SK-N-SH treated with all-trans-retinoic acid at 6 μM for 48 hours (cell line): Measurements from ENCODE around the gene LRRC42.

Experiments used
- CSRNP3 ChIP-seq: fragments of 250-450 bp; sonication (Bioruptor Pico); IDR thresholded peaks from 2 replicates; pipeline ENCODE4 v1.5.1; 2021; ENCODE audit warnings: mild to moderate bottlenecking, moderate library complexity
- RARB ChIP-seq: fragments of 250-450 bp; sonication (Bioruptor Pico); IDR thresholded peaks from 2 replicates; pipeline ENCODE4 v1.8.0; 2021; ENCODE audit warnings: mild to moderate bottlenecking, moderate library complexity
- TOX ChIP-seq: fragments of 250-450 bp; sonication (Bioruptor Pico); IDR thresholded peaks from 2 replicates; pipeline ENCODE4 v1.8.0; 2021; ENCODE audit warnings: mild to moderate bottlenecking, moderate library complexity, borderline replicate concordance
- TF ChIP-seq, protein P1 (sequence below): fragments of 250-450 bp; sonication (Bioruptor Pico); IDR thresholded peaks from 2 replicates; pipeline ENCODE4 v1.5.1; 2020; ENCODE audit warnings: low read depth, mild to moderate bottlenecking, moderate library complexity
- TF ChIP-seq, protein P2 (sequence below): fragments of 250-450 bp; sonication (Bioruptor Pico); IDR thresholded peaks from 2 replicates; pipeline ENCODE4 v1.8.0; 2020; ENCODE audit warnings: mild to moderate bottlenecking, moderate library complexity, borderline replicate concordance

DNA sequence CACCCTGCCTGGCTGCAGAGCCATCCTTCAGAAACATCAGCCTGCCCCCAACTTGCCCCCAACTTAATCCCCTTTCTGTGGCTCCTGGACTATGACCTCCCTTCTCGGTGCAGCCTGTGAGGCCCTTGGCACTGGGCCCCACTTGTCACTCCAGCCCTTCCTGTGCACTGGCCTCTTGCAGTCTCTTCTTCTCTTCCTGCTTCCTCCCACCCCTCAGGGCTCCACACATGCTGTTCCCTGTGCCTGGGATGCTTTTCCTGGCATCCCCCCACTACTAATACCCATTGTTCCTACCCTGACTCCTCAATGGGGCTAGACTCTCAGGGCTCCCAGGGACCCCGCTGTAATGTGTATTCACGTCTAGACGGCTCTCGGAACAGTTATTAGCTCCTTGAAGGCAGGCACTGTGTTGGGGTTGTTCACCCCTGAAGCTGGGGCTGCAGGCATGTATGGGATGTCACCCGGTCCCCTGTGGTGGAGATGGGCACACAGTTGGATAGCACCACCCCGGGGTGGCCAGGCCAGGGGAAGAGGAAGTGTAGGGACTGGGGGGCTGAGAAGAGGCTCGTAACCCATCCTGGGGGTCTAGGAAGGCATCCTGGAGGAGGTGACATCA lies 67.4 kb downstream of the LRRC42 start:
- no peak for TF ChIP-seq CSRNP3 (CRISPR knock-in tag)
- no peak for TF ChIP-seq TOX (CRISPR knock-in tag)
- TF ChIP-seq, protein P1, sequence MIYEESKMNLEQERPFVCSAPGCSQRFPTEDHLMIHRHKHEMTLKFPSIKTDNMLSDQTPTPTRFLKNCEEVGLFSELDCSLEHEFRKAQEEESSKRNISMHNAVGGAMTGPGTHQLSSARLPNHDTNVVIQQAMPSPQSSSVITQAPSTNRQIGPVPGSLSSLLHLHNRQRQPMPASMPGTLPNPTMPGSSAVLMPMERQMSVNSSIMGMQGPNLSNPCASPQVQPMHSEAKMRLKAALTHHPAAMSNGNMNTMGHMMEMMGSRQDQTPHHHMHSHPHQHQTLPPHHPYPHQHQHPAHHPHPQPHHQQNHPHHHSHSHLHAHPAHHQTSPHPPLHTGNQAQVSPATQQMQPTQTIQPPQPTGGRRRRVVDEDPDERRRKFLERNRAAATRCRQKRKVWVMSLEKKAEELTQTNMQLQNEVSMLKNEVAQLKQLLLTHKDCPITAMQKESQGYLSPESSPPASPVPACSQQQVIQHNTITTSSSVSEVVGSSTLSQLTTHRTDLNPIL (CRISPR knock-in tag): no peak
- TF ChIP-seq, protein P2, sequence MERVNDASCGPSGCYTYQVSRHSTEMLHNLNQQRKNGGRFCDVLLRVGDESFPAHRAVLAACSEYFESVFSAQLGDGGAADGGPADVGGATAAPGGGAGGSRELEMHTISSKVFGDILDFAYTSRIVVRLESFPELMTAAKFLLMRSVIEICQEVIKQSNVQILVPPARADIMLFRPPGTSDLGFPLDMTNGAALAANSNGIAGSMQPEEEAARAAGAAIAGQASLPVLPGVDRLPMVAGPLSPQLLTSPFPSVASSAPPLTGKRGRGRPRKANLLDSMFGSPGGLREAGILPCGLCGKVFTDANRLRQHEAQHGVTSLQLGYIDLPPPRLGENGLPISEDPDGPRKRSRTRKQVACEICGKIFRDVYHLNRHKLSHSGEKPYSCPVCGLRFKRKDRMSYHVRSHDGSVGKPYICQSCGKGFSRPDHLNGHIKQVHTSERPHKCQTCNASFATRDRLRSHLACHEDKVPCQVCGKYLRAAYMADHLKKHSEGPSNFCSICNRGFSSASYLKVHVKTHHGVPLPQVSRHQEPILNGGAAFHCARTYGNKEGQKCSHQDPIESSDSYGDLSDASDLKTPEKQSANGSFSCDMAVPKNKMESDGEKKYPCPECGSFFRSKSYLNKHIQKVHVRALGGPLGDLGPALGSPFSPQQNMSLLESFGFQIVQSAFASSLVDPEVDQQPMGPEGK (CRISPR knock-in tag): no peak
- no peak for TF ChIP-seq RARB (CRISPR knock-in tag)
